NCI-H2081 treated with DMSO at 0.1 percent for 48 hours (cell line): Measurements from ENCODE around the gene LEPR.

Source experiments
- DNase-seq: peaks from one replicate; lab custom pipeline; 2025; lab: John Stamatoyannopoulos, UW

The LEPR gene

DNA sequence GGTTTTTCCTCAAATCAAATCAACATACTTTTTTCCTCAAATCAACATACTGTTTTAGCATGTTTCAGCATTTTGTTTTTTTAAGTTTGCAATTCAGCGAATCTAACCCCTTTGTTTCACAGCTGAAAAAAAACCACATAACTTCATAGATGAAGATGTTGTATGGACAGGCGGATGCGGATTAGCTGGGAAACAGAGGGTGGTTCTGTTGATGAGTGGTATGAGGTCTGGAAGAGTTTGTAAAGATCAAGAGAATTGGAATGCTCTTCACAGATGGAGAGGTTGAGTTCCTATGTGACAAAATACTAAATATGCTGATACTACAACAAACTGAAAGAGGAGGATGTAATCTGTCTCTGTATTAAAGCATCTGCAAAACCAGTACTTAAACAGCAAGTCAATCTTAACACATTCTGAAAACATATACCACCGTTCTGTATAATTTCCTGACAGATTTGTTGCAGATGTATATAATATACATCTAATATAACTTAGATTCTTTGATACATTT is 10.6 kb upstream of the LEPR start:
- DNase-seq = no peak

- no peak for DNase-seq
These were observed 8.0 kb upstream of the LEPR start for GRCh38 chr1:65412256-65412983.

DNA sequence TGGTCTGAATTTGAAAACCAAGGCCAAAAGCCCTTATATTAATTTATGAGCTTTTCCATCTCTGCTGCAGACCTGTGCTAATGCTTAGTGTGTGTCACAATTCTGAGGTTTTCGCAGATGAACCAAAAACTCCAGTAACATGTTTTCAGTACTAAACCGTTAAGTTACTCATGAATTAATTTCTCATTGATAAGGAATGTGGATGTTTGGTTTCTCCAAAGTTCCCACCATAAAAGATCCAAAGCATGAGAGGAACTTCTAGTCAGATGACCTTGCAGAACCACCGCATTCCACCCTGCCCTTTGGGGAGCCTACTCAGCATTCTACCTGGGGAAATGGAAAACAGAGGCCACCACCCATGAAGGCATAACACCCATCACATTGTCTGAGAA is 7.5 kb upstream of the LEPR start:
- no peak for DNase-seq

GRCh38 chr1:65414538-65414937 is 5.9 kb upstream of the LEPR start:
- DNase-seq = no peak

- DNase-seq = no peak
These were observed 3.7 kb upstream of the LEPR start for GRCh38 chr1:65416767-65417166.

DNA sequence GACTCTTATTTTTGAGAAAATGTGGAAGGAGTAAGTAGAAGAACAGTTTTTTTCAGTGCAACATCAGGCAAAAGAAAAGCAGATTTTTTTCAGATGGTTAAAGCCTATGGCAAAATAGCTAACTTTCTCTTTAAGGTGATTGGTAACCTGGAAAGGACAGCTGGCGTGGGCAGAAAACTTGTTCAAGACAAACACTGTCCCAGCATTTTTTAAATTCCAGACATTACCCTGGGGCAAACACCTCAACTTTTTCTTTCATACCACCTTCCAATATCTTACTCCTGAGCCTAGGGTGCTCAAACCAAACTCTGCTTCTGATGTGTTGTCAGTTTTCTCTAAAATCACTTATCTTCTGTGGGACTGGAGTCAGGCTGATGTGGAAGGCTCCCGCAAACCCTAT is 2.7 kb upstream of the LEPR start:
- no peak for DNase-seq

DNA sequence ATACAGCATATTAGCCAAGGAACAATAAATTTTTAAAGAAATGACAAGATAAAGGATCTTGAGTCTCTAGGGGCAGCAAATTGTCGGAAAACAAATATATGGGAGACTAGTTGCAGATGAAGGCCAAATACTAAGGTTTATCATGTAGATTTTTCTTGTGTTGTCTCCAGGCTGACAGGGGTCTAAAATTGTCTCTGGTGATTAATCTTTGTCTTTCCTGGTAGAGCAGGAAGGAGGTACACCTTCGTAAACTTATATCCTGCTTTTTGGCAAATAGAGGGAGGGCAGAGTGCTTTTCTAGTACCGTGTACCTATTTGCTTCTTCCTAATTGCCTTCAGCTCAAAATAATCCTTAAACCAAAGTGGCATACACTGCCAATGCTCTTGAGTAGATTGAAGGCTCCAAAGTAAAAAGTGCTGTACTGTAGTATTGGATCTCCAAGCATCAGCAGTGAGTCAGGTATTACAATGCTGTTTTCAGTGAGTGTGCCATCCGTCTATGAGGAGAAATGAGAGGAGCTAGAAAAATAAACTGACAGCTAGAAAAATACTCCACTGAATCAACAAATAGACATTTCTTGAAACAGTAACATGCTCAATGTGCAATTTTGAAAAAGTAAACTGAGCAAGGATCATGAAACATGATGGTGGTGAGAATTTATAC is 1.8 kb upstream of the LEPR start:
- DNase-seq = no peak

GRCh38 chr1:65419681-65420589 is 533 bp upstream of the LEPR start:
- peak; percentile 87 for DNase-seq

DNA sequence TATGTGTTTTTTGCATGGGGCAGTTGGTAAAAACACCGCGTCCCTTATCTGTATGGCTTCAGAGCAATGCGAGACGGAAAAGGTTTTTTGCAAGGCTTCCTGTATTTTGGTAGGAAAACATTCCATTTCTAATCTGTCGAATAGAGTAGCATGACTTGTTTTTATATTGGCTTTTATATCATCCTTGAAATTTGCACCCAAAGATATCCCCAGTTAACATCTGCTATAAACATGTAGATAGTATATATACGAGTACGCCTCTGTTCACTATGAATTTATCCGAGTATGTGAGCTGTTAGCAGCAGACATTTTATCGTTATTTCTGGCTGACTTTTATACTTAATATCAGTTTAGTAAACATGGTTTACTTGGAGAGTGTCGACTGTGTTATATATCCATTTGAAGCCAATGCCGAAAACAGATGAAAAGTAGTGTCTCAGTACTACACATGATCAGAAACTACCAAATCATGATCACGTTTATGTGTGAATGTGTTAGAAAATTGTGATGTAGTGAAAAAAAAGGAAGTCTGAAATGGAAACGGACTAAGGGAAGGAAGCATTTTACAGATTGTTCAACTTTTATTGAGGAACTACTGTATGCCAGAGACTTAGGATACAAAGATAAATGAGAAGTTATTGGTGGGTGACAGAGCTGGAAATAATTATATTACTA is 1.0 kb downstream of the LEPR start:
- DNase-seq = no peak

DNA sequence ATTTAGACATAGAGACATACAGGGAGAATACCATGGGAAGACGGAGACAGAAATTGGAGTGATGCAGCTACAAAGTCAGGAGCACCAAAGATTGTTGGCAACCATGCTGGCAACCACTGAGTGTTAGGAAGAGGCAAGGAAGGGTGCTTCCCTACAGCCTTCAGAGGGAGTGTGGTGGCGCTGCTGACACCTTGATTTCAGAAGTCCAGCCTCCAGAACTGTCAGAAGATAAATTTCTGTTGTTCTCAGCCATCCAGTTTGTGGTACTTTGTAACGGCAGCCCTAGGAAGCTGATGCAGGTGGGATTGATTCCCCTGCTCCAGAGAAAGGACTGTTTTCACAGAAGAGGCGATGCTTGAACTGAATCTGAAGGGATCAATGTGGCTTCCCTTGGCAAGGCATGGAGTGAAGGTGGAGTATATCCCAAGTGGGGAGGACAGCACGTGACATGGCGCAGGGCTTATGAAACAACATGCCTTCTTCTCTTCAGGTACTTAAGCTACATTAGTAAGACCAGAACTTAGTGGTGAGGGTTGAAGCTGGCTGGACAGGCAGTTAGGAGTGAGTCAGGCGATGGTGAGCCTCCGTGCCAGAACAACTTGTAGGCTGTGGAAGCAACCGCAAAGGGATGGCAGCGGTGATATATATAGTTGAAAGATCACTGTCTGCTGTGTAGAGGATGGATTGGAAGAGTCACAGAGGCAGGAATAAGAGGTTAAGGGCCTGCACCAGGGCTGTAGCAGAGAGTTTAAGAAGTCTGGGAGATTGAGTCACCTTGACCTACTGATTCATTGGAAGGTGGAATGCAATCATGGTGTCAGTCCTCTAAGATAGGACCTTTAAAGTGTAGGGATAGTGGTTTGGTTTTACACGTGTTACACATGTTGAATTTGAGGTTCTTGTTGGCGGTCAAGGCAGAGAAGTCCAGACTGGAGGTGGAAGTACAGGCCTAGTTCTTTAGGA is 2.1 kb downstream of the LEPR start:
- no peak for DNase-seq

DNA sequence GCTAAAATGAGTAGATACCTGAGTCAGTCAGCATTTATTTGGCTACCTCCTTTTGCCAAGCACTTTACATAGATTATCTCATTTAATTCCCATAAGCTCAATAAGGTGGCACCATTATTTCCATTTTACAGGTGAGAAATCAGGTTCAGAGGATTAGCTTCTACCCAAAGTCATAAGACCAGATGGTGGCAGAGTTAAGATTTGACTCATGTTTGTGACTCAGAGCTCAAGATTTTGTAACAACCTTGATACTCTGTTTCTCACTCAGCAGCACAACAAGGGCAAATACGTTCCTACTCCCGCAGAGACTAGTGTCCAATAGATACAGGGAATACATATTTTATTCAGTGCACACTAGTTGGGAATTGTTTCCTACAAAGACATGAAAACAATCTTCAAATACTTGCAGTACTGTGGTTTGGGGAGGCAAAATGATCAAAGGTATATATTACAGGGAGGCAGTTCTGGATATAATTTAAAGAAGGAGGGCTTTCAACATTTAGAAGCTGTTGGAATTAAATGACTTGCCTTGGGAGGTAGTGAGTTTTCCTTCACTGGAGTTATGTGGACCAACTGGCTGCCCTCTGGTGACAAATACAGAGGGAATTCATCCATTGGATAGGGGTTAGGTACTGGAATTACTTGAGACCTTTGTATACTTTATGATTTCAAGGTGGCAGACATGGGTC is 3.6 kb downstream of the LEPR start:
- no peak for DNase-seq

- no peak for DNase-seq
These were observed 4.1 kb downstream of the LEPR start for GRCh38 chr1:65424573-65424889.

- no peak for DNase-seq
These were observed 4.5 kb downstream of the LEPR start for GRCh38 chr1:65425006-65425405.

DNA sequence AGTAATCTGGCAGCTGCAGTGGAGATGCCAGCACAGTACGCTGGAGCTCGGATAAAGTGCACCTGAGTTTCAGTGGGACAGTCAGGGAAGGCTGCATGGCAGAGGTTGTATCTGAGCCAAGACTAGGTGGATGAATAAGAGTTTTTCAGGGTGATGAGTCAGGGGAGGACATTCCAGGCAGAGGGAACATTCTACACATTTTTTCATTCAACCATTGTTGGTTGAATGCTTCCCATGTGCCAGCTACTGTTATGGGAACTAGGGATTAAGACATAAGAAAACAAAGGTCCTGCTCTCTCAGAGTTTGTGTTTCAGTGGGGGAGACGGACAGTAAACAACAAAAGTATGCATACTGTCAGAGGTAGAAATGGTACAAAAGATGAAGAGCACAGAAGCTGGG is 5.2 kb downstream of the LEPR start:
- no peak for DNase-seq

DNA sequence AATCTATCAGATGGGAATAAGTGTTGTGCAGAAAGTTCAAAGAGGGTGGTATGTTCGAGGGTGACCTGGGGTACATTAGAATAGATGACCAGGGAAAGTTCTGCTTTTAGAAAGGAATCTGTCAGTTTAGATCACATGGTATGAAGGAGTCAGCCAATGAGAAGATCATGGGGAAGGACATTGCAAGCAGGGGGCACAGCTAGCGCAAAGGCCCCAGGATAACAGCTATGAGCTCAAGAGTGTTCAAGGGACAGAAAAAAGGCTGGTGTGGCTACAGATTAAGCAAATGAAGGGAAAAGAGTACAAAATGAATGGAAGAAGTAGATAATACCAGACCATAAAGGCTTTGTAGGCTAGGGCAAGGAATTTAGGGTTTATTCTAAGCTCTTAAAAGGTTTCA is 8.6 kb downstream of the LEPR start:
- DNase-seq = no peak

DNA sequence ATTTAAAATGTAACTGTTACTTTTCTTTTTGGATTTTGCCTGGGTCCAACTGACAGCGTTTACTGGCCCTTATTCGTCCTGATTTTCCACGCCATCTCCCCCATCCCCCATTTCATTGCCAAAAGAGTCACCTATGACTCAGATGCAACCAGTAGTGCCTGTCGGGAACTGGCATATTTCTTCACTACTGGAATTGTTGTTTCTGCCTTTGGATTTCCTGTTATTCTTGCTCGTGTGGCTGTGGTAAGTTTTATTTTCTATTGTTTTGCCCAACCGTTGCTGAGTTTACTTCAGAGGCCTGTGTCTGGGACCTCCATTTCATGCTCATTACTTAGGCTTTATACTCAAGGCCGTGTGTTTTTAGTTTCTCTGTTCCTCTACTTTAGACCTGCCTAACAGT is 9.3 kb downstream of the LEPR start:
- DNase-seq = no peak

GRCh38 chr1:65431111-65431705 is 10.7 kb downstream of the LEPR start:
- DNase-seq = peak; percentile 6

GRCh38 chr1:65432918-65433317 is 12.4 kb downstream of the LEPR start:
- no peak for DNase-seq

- DNase-seq = no peak
These were observed 13.8 kb downstream of the LEPR start for GRCh38 chr1:65434255-65434654.

DNA sequence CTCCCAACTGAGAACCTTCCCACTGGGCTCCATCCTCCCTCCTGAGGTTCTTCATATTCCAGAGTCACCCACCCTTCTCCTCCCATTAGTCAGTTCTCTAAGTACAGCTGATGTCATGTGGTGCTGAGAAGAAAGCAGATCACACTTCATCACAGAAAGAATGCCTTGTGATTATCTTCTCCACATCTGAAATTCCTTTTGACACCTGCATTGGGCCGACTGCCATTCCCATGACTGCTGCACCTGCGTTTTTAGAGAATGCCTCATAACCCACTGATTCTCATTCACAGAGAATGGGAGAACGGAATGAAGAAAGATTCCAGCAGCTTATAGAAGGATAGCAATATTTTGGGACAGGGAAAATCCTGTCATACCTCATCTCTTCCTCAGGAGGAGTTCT is 14.3 kb downstream of the LEPR start:
- DNase-seq = no peak
